B cell (primary cell): ENCODE results near the gene ZNF618.

Experiments used
- CTCF ChIP-seq: fragments of 200-600 bp; IDR thresholded peaks from one replicate; pipeline ENCODE4 v1.8.0; 2022; ENCODE audit warnings: antibody characterized with exemption, mild to moderate bottlenecking
- EZH2 ChIP-seq: IDR thresholded peaks from 2 replicates; pipeline ENCODE4 v1.6.1; 2012; ENCODE audit warnings: borderline replicate concordance, low read depth, mild to moderate bottlenecking, moderate library complexity, low read length; ENCODE audit not compliant: insufficient read depth, poor library complexity, severe bottlenecking

- TF ChIP-seq CTCF: no peak
- no peak for TF ChIP-seq EZH2
These were observed 55.0 kb downstream of the ZNF618 start for GRCh38 chr9:113931140-113931539.
